K562 (cell line): ENCODE measurements around the gene COG7. TPM values are rescaled to one million over a fixed set of nuclear protein-coding genes. Genes with fewer than 3 reads are reported as not detected.

ENCODE experiments used
- ATAC-seq: fragments of 200-7000 bp; cut with Tn5 transposase; 3 replicates; pipeline ENCODE4 v1.9.1; 2020; ENCODE audit warnings: moderate library complexity
- BruUV-seq: library from RNA; stranded (reverse); fragments of 400-500 nt; replicated peaks from 2 replicates; lab custom pipeline; 2021; lab: Mats Ljungman, UMichigan
- CTCF ChIA-PET: fragments of 300-600 bp; formaldehyde crosslinking; extraction: SDS; loops from one replicate; lab custom pipeline; 2021; ENCODE audit warnings: low intra/inter-chr PET ratio; lab: Yijun Ruan, JAX
- POLR2A ChIA-PET: fragments of 300-600, 350-650 bp; sonication (Branson Sonifier 250); formaldehyde crosslinking; extraction: SDS; loops from one replicate; lab custom pipeline; 2021; ENCODE audit warnings: antibody characterized with exemption, inconsistent platforms; lab: Yijun Ruan, JAX
- DNase-seq, 4 experiments: peaks; one replicate each; pipeline versions ENCODE4 v3.0.0 to v3.0.0-alpha.2; 2011 to 2018; ENCODE audit warnings: low spot score in 3 of 4, mixed read lengths in 3 of 4; ENCODE audit errors: extremely low read depth in 1 of 4
- FAIRE-seq: peaks from 2 replicates; lab custom pipeline; 2011; peaks lifted over from hg19 to GRCh38; lab: Jason Lieb, UNC
- H2AFZ ChIP-seq: 2 replicates; pipeline ENCODE4 v1.6.0; 2011; ENCODE audit warnings: low read depth, low read length, control low read depth, inconsistent platforms
- H3K27ac ChIP-seq: fragments of 200-600 bp; 3 replicates; pipeline ENCODE4 v1.8.0; 2011; ENCODE audit warnings: low read depth, mild to moderate bottlenecking, control low read depth, inconsistent platforms, low read length, moderate library complexity, mixed read lengths; ENCODE audit errors: extremely low read depth
- H3K27me3 ChIP-seq, 2 experiments: fragments of 300-600 bp in 1 of 2; 2 replicates in 1 of 2; 3 replicates in 1 of 2; pipeline versions ENCODE4 v1.6.0 to v1.8.0; 2011; ENCODE audit warnings: inconsistent platforms in 2 of 2, low read length in 2 of 2, mild to moderate bottlenecking in 1 of 2, mixed read lengths in 1 of 2, moderate library complexity in 1 of 2; ENCODE audit not compliant: control insufficient read depth in 2 of 2, insufficient read depth in 2 of 2
- H3K36me3 ChIP-seq: fragments of 300-600 bp; 3 replicates; pipeline ENCODE4 v1.8.0; 2011; ENCODE audit warnings: mild to moderate bottlenecking, low read length, inconsistent platforms; ENCODE audit not compliant: control insufficient read depth, insufficient read depth
- H3K4me1 ChIP-seq, 2 experiments: fragments of 200-600 bp in 1 of 2; replicated peaks in 1 of 2; 2 replicates in 1 of 2; 3 replicates in 1 of 2; pipeline versions ENCODE4 v1.5.1 to v1.8.0; 2011; ENCODE audit warnings: inconsistent platforms in 2 of 2, low read length in 2 of 2, mild to moderate bottlenecking in 1 of 2, mixed read lengths in 1 of 2, moderate library complexity in 1 of 2; ENCODE audit not compliant: control insufficient read depth in 2 of 2, insufficient read depth in 2 of 2
- H3K4me2 ChIP-seq: 2 replicates; pipeline ENCODE4 v1.6.1; 2011; ENCODE audit warnings: low read length, control low read depth, inconsistent platforms, mixed read lengths; ENCODE audit not compliant: insufficient read depth
- H3K4me3 ChIP-seq: fragments of 200-600 bp; sonication (generic), shearing (Covaris generic); 2 replicates; pipeline ENCODE4 v1.5.1; 2016; ENCODE audit warnings: control low read depth, inconsistent platforms
- H3K79me2 ChIP-seq: fragments of 200-600 bp; 3 replicates; pipeline ENCODE4 v1.8.0; 2011; ENCODE audit warnings: low read length, inconsistent platforms; ENCODE audit not compliant: control insufficient read depth, insufficient read depth
- H3K9ac ChIP-seq, 2 experiments: 2 replicates each; pipeline versions ENCODE4 v1.6.0 to v1.6.1; 2011; ENCODE audit warnings: low read depth in 2 of 2, low read length in 2 of 2, control low read depth in 1 of 2, inconsistent platforms in 1 of 2, mild to moderate bottlenecking in 1 of 2, mixed read lengths in 1 of 2; ENCODE audit not compliant: insufficient read depth in 1 of 2
- H3K9me1 ChIP-seq: one replicate; pipeline ENCODE4 v1.6.0; 2011; ENCODE audit warnings: inconsistent platforms, mild to moderate bottlenecking, low read length, moderate library complexity; ENCODE audit not compliant: control insufficient read depth, insufficient read depth
- H3K9me3 ChIP-seq: replicated peaks from 2 replicates; pipeline ENCODE4 v1.5.1; 2011; ENCODE audit warnings: low read depth, low read length, inconsistent platforms; ENCODE audit not compliant: control insufficient read depth, insufficient read depth
- H4K20me1 ChIP-seq: replicated peaks from 2 replicates; pipeline ENCODE4 v1.6.1; 2011; ENCODE audit warnings: low read length, inconsistent platforms, mixed read lengths; ENCODE audit not compliant: control insufficient read depth, insufficient read depth
- NR3C1 ChIP-seq: sonication (generic); formaldehyde crosslinking; IDR thresholded peaks from 2 replicates; pipeline ENCODE4 v1.8.1; 2022; ENCODE audit warnings: missing genetic modification reagents
- NUFIP1 ChIP-seq: fragments of 450-650 bp; IDR thresholded peaks from 2 replicates; pipeline ENCODE4 v1.6.1; 2018; ENCODE audit not compliant: partially characterized antibody
- POLR2H ChIP-seq: IDR thresholded peaks from 2 replicates; pipeline ENCODE4 v1.6.1; 2016; ENCODE audit warnings: missing genetic modification characterization, low read depth, mild to moderate bottlenecking, control low read depth, missing compliant biosample characterization, moderate library complexity
- ZEB2 ChIP-seq: fragments of 450-650 bp; IDR thresholded peaks from 2 replicates; pipeline ENCODE4 v1.6.1; 2016
- ZNF253 ChIP-seq: fragments of 250-450 bp; sonication (Bioruptor Pico); conservative IDR thresholded peaks from 2 replicates; pipeline ENCODE4 v1.6.1; 2021; ENCODE audit warnings: mild to moderate bottlenecking
- WGBS: fragments of 100-300 bp; shearing (Covaris generic); methylation state at CpG from one replicate; pipeline ENCODE4 v1.1.6; 2016; ENCODE audit warnings: low coverage, mixed read lengths; ENCODE audit not compliant: insufficient coverage; ENCODE audit errors: missing lambda C conversion rate; 5-methylcytosine and 5-hydroxymethylcytosine counted together
- in situ Hi-C: fragments of 300-500 bp; cut with MboI; formaldehyde crosslinking; loops from 4 replicates; pipeline ENCODE4 v1.15.0; 2018; ENCODE audit warnings: inconsistent platforms, mixed read lengths
- intact Hi-C: fragments of 100-400 bp; cut with micrococcal nuclease; formaldehyde crosslinking; loops from 2 replicates; pipeline ENCODE4 v1.14.2; 2022
- polyA plus RNA-seq, 8 experiments: library from polyadenylated mRNA; depleted of rRNA in 4 of 8; stranded (reverse) in 5 of 8; unstranded in 3 of 8; fragments of >200 nt; fragmentation: Nextera tagmentation in 2 of 8; fragmentation: Illumina TruSeq in 1 of 8; extraction: Ambion mirVana in 2 of 8; extraction: Trizol in 1 of 8; gene quantifications; 2 replicates each; pipeline versions ENCODE4 v1.2.1 to v1.2.3, GENCODE V29; 2011 to 2014; ENCODE audit warnings: inconsistent platforms in 1 of 8, missing spikeins in 1 of 8
- total RNA-seq, 7 experiments: library from RNA; depleted of rRNA in 6 of 7; stranded (reverse); fragments of >200 nt in 6 of 7; fragmentation: Illumina TruSeq in 2 of 7; extraction: Trizol in 2 of 7; gene quantifications; 2 replicates each; pipeline versions ENCODE4 v1.2.1 to v1.2.3, GENCODE V29; 2011 to 2021; ENCODE audit warnings: low replicate concordance in 1 of 7

COG7 gene
- total and polyA plus RNA-seq, 9 of the 15 experiments (the other 6 are each of a cell fraction or from before 2014, with no cell fraction given): 3.8 to 17.6 (median 13.4) TPM

GRCh38 chr16:23374721-23375510 lies 78.1 kb downstream of the COG7 start:
- FAIRE-seq (no peak), DNase-seq (no peak), ATAC-seq (peak; percentile 16; the same call in 1 of the 3 replicates)
- no peak overlapping the region for H3K27ac ChIP-seq
- no TSS peak for BruUV-seq
- no peaks in the 10 kb centered on the region; a peak in 1 of 5 replicates for H3K4me1 ChIP-seq
- POLR2A ChIA-PET: interaction anchor here (0.6 to 0.9 kb wide), 2 partner anchors 109 to 135 kb away, joined by 3 to 7 read pairs; no protein-coding TSS in a partner anchor
- H3K9me3 ChIP-seq: no peaks in the 10 kb centered on the region
- 2% methylated on average over 17 of the region's 17 CpGs for WGBS
- intact Hi-C loops (no loop called here), in situ Hi-C loops (no loop called here)
- CTCF ChIA-PET: no interaction called here
- H2AFZ ChIP-seq: no peak overlapping the region
- no peaks in the 10 kb centered on the region for H3K79me2 ChIP-seq
- H3K36me3 ChIP-seq: no peaks in the 10 kb centered on the region
- peaks cover 9% of the 10 kb centered on the region; the same call in 1 of the 2 replicates for H4K20me1 ChIP-seq
- no peak overlapping the region for H3K9ac ChIP-seq
- H3K4me3 ChIP-seq: no peak overlapping the region
- no peaks in the 10 kb centered on the region for H3K9me1 ChIP-seq
- H3K4me2 ChIP-seq: no peak overlapping the region
- H3K27me3 ChIP-seq: peaks cover 3 to 58% of the 10 kb centered on the region in 2 experiments; a peak in 3 of 5 replicates
- TF ChIP-seq POLR2H: no peak
- no peak for TF ChIP-seq ZEB2
- no peak for TF ChIP-seq NUFIP1
- TF ChIP-seq ZNF253 (CRISPR knock-in tag): no peak
- no peak for TF ChIP-seq NR3C1 (CRISPR knock-in tag)
